Fibroblast of peridontal ligament (primary cell): ENCODE data around the gene LDB2.

Experiments used
- DNase-seq: peaks from one replicate; pipeline ENCODE4 v3.0.0-alpha.2; 2010; ENCODE audit errors: extremely low read depth

The LDB2 gene

GRCh38 chr4:16884673-16885460 is 13.6 kb downstream of the LDB2 start:
- DNase-seq: no peak

GRCh38 chr4:16883806-16884205 is 14.6 kb downstream of the LDB2 start:
- DNase-seq: no peak

- no peak for DNase-seq
These were observed 17.1 kb downstream of the LDB2 start for GRCh38 chr4:16881151-16881884.

GRCh38 chr4:16875487-16875886 is 23.0 kb downstream of the LDB2 start:
- peak; percentile 90 for DNase-seq

- DNase-seq: no peak
These were observed 28.7 kb downstream of the LDB2 start for GRCh38 chr4:16869594-16870245.

- no peak for DNase-seq
These were observed 29.8 kb downstream of the LDB2 start for GRCh38 chr4:16868674-16869073.

- no peak for DNase-seq
These were observed 30.6 kb downstream of the LDB2 start for GRCh38 chr4:16867827-16868226.

GRCh38 chr4:16866974-16867373 is 31.5 kb downstream of the LDB2 start:
- no peak for DNase-seq

GRCh38 chr4:16865897-16866283 is 32.6 kb downstream of the LDB2 start:
- no peak for DNase-seq

- DNase-seq: no peak
These were observed 33.1 kb downstream of the LDB2 start for GRCh38 chr4:16865209-16865896.

GRCh38 chr4:16864199-16864598 is 34.2 kb downstream of the LDB2 start:
- no peak for DNase-seq

- no peak for DNase-seq
These were observed 35.7 kb downstream of the LDB2 start for GRCh38 chr4:16862697-16863096.

- peak; percentile 98 for DNase-seq
These were observed 37.9 kb downstream of the LDB2 start for GRCh38 chr4:16860516-16860915.

- DNase-seq: no peak
These were observed 39.4 kb downstream of the LDB2 start for GRCh38 chr4:16859031-16859430.

- peak; percentile 32 for DNase-seq
These were observed 40.1 kb downstream of the LDB2 start for GRCh38 chr4:16858275-16858752.

- no peak for DNase-seq
These were observed 41.0 kb downstream of the LDB2 start for GRCh38 chr4:16857425-16857824.

GRCh38 chr4:16853640-16854039 is 44.8 kb downstream of the LDB2 start:
- no peak for DNase-seq

GRCh38 chr4:16852644-16853043 is 45.8 kb downstream of the LDB2 start:
- DNase-seq: peak; percentile 17

GRCh38 chr4:16852228-16852627 is 46.2 kb downstream of the LDB2 start:
- DNase-seq: no peak

GRCh38 chr4:16846540-16847117 is 51.8 kb downstream of the LDB2 start:
- no peak for DNase-seq

- DNase-seq: peak; percentile 42
These were observed 53.4 kb downstream of the LDB2 start for GRCh38 chr4:16844816-16845586.
